ENCODE measurements around the gene SPANXN3.
"Not testable (repeated sequence)": the region's sequence is repeated elsewhere in the genome, so short reads cannot be mapped to it uniquely, and the experiment has no call there.

SPANXN3 gene
- 0 reads per million in 3 experiments for total RNA-seq

- not testable (repeated sequence) for DNase-seq
Observed at GRCh38 chrX:143517375-143517774, at the start of gene SPANXN3. SPANXN3 (minus strand) TSS chrX:143517475; CDS start chrX:143517391, 84 bp downstream.

GRCh38 chrX:143536176-143536575, 18.9 kb upstream of the SPANXN3 start:
- DNase-seq: no peak

DNA sequence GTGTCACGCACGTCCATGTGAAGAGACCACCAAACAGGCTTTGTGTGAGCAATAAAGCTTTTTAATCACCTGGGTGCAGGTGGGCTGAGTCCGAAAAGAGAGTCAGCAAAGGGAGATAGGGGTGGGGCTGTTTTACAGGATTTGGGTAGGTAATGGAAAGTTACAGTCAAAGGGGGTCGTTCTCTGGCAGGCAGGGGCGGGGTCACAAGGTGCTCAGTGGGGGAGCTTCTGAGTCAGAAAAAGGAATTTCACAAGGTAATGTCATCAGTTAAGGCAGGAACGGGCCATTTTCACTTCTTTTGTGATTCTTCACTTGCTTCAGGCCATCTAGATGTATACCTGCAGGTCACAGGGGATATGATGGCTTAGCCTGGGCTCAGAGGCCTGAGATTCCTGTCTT, 15.1 kb downstream of the SPANXN3 start:
- not testable (repeated sequence) for DNase-seq

GRCh38 chrX:143500751-143501150, 16.5 kb downstream of the SPANXN3 start:
- DNase-seq: no peak

- no peak for DNase-seq
Observed at GRCh38 chrX:143486105-143486504, 31.2 kb downstream of the SPANXN3 start.

DNA sequence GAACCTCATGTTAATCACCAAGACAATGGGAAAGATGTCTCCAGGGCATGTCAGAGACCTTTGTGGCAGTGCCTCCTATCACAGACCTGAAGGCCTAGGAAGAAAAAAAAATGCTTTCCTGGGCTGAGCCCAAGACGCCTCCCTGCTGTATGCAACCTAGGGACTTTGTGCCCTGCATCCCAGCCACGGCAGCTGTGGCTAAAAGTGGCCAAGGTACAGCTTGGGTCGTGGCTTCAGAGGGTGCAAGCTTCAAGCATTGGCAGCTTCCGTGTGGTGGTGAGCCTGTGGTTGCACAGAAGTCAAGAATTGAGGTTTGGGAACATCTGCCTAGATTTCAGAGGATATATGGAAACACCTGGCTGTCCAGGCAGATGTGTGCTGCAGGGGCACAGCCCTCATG, 40.5 kb downstream of the SPANXN3 start:
- no peak for DNase-seq

GRCh38 chrX:143472347-143472938, 44.8 kb downstream of the SPANXN3 start:
- DNase-seq: no peak

DNA sequence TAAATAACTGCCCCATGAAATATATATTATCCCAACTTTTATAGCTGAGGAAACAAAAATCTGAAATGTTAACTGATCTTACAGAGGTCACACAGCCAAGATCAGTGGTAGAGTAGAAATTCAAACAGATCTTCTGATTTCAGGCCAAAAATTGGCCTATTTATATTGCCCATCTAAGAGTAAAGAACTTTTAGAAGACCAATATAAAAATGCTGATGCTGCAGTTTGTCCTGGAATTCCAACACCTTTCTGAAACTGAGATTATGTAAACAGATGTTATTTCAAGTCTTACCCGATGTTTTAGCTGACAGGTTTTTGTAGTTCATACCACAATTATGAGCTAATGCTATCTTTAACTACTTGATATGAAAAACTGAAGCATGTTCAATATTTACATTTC, 51.1 kb downstream of the SPANXN3 start:
- DNase-seq: no peak

DNA sequence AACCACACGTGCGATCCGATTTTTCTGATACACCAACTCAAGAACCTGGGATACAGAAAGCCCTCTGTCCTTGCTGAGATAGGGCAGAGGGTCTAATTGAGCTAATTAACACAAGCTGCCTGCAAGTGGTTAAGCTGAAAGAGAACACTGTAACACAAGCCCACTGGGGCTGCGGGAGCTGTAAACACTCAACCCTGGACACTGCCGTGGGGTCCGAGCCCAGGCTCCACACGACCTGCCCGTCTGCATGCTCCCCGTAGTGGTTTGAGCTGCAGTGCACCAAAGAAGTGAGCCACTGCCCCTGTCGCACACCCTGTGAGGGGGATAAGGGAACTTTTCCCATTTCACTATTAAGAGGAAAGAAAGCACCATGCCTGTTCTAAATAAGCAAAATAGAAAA, 54.6 kb downstream of the SPANXN3 start:
- no peak for DNase-seq

DNA sequence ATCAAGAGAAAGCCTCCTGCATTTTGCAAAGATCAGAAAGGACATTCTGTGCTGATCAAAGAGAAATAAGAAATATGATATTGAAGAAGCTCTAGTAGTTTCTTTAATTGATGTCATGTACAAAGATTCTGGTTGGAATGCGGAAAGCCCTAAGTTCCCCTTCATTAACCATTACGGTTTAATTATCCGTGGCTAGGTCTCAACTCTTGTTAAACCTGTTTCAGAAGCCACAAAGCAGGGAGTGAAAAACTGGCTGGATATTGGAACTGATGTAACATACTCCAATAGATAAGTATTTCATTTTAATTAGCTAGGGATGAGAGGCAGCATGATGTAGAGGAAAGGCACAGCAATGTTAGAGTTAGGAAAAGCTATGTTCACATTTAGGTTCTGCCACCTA, 55.7 kb downstream of the SPANXN3 start:
- DNase-seq: no peak

All from central memory CD4-positive, alpha-beta T cell (primary cell).